Mesothelial cell of epicardium (in vitro differentiated cells): Measurements from ENCODE around the gene ZNF283. TPM values are rescaled to one million over a fixed set of nuclear protein-coding genes. Genes with fewer than 3 reads are reported as not detected.

ENCODE experiments used
- DNase-seq, 2 experiments: peaks; one replicate each; pipeline ENCODE4 v3.0.0; 2021; ENCODE audit warnings: low spot score in 2 of 2; ENCODE audit not compliant: unreplicated experiment in 2 of 2
- H3K27ac Mint-ChIP-seq: 2 replicates; pipeline ENCODE4 v1.8.0; 2021; ENCODE audit warnings: mixed read lengths
- H3K27me3 Mint-ChIP-seq: 2 replicates; pipeline ENCODE4 v1.8.0; 2021; ENCODE audit warnings: low read depth, mixed read lengths
- H3K36me3 Mint-ChIP-seq: 2 replicates; pipeline ENCODE4 v1.8.0; 2021; ENCODE audit warnings: mixed read lengths
- H3K4me1 Mint-ChIP-seq: 2 replicates; pipeline ENCODE4 v1.8.0; 2021; ENCODE audit warnings: mixed read lengths
- H3K4me3 Mint-ChIP-seq: 2 replicates; pipeline ENCODE4 v1.8.0; 2021; ENCODE audit warnings: mild to moderate bottlenecking, moderate library complexity, mixed read lengths
- H3K9me3 Mint-ChIP-seq: 2 replicates; pipeline ENCODE4 v1.8.0; 2021; ENCODE audit warnings: mixed read lengths
- CTCF ChIP-seq: fragments of 200-600 bp; sonication (generic); IDR thresholded peaks from one replicate; pipeline ENCODE4 v1.5.0; 2021; ENCODE audit warnings: antibody characterized with exemption; ENCODE audit not compliant: unreplicated experiment
- total RNA-seq: library from RNA; stranded (reverse); gene quantifications from 3 replicates; pipeline ENCODE4 v1.2.1, GENCODE V29; 2021

Gene ZNF283
- total RNA-seq, result 19.1 to 20.8 TPM (median 20.4 TPM) in 3 replicates

- Mint-ChIP-seq H3K27me3 (peaks cover 19% of the 10 kb centered on the region), H3K9me3 (peaks cover 10% of the 10 kb centered on the region), H3K36me3 (peaks cover 22% of the 10 kb centered on the region), H3K27ac (peak within 1 kb of the TSS; percentile 89), H3K4me1 (peaks cover 12% of the 10 kb centered on the region), H3K4me3 (peak within 1 kb of the TSS; percentile 93)
- TF ChIP-seq CTCF, result no peak
- DNase-seq, result peak; percentile 72 to 88
These were observed at the start of gene ZNF283 for GRCh38 chr19:43826787-43827754. Gene ZNF283 (plus strand): TSS chr19:43827321. CDS start chr19:43833505, 6,184 bp downstream.

GRCh38 chr19:43778651-43779050, 48.5 kb upstream of the ZNF283 start:
- no peaks in the 10 kb centered on the region for H3K27me3 Mint-ChIP-seq
- no peaks in the 10 kb centered on the region for H3K9me3 Mint-ChIP-seq
- H3K36me3 Mint-ChIP-seq, result no peaks in the 10 kb centered on the region
- DNase-seq, result no peak
- peaks cover 64% of the 10 kb centered on the region for H3K4me1 Mint-ChIP-seq
- peak overlapping the region; percentile 87 for H3K27ac Mint-ChIP-seq
- TF ChIP-seq CTCF, result no peak
- no peak overlapping the region for H3K4me3 Mint-ChIP-seq

GRCh38 chr19:43779147-43779819, 47.8 kb upstream of the ZNF283 start:
- no peaks in the 10 kb centered on the region for H3K36me3 Mint-ChIP-seq
- peak overlapping the region; percentile 41 for H3K4me3 Mint-ChIP-seq
- no peak for TF ChIP-seq CTCF
- H3K27me3 Mint-ChIP-seq, result no peaks in the 10 kb centered on the region
- no peaks in the 10 kb centered on the region for H3K9me3 Mint-ChIP-seq
- no peak for DNase-seq
- peaks cover 61% of the 10 kb centered on the region for H3K4me1 Mint-ChIP-seq
- peak overlapping the region; percentile 67 for H3K27ac Mint-ChIP-seq

GRCh38 chr19:43779820-43780219, 47.3 kb upstream of the ZNF283 start:
- Mint-ChIP-seq H3K4me3 (peak overlapping the region; percentile 41), H3K27ac (peak overlapping the region; percentile 67), H3K36me3 (no peaks in the 10 kb centered on the region), H3K9me3 (no peaks in the 10 kb centered on the region), H3K4me1 (peaks cover 61% of the 10 kb centered on the region), H3K27me3 (no peaks in the 10 kb centered on the region)
- TF ChIP-seq CTCF, result no peak
- DNase-seq, result no peak

- H3K4me3 Mint-ChIP-seq, result peak within 1 kb of the TSS; percentile 41
- H3K27ac Mint-ChIP-seq, result peak within 1 kb of the TSS; percentile 67
- H3K27me3 Mint-ChIP-seq, result no peaks in the 10 kb centered on the region
- no peaks in the 10 kb centered on the region for H3K36me3 Mint-ChIP-seq
- no peak for TF ChIP-seq CTCF
- H3K9me3 Mint-ChIP-seq, result no peaks in the 10 kb centered on the region
- peaks cover 53% of the 10 kb centered on the region for H3K4me1 Mint-ChIP-seq
- DNase-seq, result no peak
These were observed 46.2 kb upstream of the ZNF283 start, which contains the start of gene KCNN4 for GRCh38 chr19:43780706-43781525. Gene KCNN4 (minus strand): TSS chr19:43780973. CDS start chr19:43780861, 112 bp downstream.
